Smooth muscle cell of the brain vasculature (primary cell): ENCODE results near the gene SELL.
A peak's percentile ranks its signal among the peaks of the same experiment; 100 is the strongest.
"Not testable (repeated sequence)": the region's sequence is repeated elsewhere in the genome, so short reads cannot be mapped to it uniquely, and the experiment has no call there.

Experiments used
- DNase-seq: peaks from one replicate; pipeline ENCODE4 v3.0.0-alpha.2; 2012; ENCODE audit warnings: low read depth, low spot score

The SELL gene

DNA sequence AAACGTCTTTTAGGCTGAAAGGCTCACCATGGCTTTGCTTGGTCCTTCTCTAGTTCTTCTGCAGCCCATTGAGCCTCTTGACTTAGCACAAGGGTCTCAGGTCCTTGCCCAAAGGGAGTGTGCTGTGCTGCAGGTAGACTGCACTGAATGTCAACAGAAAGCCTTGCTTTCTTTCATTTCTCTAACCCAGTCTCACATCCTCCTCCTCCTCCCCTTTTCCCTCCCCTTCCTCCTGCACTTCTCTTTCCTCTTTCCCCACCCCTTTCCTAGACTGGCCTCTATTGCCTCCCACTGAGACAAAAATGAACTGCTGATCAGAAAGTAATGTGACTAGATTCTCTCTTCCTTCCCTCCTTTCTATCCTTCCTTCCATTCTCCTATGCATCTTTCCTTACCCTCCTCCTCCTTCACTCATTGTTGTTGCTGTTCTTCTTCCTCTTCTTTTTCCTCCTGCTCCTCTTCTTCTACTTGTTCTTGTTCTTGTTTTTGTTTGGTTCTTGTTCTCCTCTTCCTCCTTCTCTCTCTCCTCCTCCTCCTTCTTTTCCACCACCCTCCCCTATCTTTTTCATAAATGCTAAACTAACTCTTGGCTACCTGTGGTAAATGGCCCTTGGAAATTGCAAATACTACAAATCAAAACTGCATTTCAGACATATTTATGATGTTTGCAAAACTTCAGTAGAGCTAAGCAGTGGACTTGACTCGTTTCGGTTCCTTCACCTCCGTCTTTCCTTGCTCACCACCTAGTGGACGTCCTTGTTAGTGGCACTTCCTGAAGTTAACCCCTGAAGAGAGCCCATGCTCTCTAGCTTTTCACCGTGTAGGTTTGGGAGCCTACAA lies at the start of gene SELL:
TSS of gene SELL (minus strand) at position 152 of the 840 bp plus-strand sequence. CDS start at position 30, 122 bp downstream.
- peak; percentile 33 for DNase-seq

DNA sequence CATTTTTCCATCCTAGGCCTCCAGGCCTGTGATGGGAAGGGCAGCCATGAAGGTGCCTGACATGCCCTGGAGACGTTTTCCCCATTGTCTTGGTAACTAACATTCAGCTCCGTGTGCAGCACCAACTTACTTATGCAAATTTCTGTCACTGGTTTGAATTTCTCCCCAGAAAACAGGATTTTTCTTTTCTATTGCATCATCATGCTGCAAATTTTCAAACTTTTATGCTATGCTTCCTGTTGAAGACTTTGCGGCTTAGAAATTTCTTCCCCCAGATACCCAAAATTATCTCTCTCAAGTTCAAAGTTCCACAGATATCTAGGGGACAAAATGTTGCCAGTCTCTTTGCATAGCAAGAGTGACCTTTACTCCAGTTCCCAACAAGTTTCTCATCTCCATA lies 47.6 kb upstream of the SELL start:
- no peak for DNase-seq

DNA sequence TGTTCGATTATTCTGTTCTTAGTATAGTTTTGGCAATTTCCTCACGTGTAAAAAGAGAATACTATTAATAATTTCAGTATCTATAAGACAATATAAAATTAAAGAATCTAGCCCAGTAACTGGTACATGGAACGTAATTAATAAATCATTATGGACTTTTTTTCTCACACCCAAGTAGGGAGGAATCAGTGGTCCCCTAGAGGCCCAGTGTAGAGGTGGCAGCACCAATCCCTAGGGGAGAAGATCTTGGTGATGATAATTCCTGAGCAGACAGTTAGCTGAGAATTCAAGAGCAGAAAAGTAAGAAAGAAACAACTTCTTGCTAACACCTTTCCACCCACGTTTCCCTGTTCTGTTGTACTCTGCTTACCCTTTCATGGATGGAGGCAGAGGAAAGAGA lies 42.1 kb upstream of the SELL start:
- DNase-seq = no peak

DNA sequence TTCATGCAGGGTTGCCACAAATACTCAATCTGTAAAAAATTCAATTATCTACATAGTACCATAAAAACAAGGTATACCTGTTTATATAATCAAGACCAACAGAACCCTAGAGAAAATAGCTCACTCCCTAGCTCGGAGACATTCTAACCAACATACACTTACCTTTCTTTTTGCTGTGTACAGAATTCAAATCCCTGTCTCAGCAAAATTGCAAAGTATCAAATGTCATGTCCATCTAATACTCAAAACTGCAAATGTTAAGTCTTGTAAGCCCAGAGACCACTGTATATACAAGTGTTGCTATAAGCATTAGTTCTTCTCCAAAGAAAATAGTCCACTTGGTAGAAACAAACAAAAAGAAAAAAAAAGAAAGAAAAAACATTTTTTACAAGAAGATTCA lies 38.6 kb upstream of the SELL start:
- no peak for DNase-seq

DNA sequence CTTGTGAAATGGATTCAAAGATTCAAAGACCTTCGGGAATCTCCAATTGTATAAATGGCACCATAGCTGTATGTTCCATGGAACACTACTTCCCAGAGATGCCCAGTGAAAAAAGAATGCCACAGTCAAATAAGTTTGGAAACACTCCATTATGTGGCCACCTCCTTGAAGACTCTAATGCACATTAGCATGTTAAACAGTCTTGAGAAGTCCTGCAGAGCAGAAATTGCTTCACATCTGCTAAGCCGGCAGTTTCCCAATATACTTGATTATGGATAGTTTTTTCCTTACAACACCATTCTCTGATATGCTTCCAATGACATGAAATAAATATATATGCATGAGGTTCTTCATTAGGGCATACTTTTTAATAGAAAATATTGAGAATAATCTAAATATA lies 35.1 kb upstream of the SELL start:
- DNase-seq = no peak

DNA sequence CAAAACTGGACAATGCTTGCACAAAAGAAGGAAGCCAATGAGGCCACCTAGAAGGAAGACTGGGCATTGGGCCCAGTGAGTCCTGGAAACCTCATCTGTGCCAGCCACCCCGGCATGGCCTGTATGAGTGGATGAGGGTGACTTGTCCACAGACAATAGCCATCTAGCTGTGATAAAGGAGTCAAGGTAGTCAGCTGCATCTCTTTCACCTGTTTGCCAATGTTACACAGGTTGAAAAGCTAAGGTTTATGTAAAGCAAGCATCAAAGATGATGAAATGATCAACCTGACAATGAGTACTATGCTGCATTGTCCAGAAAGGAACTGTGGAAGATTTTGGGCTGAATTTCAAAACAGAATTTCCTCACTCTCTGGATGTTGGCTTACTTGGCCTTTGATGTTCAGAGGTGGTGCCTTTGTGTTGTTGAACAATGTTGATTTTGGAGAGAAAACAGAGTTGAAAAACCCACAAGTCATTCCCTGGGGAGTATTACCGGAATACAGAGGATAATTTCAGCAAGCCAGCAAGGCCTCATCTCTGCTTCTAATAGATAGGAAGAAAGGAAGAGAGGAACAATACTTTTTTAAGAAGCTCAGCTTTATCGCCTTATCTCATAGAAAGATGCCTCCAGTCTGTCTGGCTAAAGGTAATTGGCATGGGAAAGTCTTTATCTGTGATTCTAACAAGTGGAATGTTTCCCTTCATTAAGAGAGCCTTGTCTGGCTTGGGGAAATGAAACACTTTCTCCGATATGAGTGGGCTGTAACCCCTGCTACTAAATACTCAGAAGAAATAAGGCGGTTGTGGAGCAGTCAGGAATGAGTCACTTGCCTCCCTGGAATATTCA lies 33.8 kb upstream of the SELL start:
- DNase-seq = peak; percentile 79

DNA sequence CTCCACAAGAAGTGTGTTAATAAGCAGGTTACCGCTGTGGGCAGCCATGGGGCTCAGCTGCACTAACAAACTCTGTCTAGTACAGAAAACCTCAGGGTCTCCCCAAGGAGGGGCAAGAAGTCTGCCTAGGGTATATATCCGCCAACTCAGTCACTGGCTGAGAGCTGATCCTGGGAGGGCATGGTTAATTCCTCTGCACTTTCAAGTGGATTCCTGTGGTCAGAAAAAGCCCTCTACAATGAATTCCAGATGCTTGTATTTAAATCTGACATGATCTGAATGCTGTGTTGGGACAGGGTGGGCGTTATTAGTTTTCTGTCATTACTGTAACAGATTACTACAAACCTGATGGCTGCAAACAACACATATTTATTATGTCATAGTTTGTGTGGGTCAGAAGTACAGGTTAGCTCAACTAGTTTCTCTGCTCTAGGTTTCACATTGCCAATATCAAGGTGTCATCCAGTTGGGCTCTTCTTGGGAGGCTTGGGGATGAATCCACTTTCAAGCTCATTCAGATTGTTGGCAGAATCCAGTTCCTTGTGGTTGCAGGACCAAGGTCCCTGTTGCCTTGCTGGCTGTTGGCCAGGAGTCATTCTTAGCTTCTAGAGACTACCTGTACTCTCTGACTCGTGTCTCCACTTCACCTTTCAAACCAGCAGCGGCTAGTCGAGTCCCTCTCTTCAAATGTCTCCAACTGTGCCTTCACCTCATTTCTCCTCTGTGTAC lies 30.4 kb upstream of the SELL start:
- peak; percentile 81 for DNase-seq

DNA sequence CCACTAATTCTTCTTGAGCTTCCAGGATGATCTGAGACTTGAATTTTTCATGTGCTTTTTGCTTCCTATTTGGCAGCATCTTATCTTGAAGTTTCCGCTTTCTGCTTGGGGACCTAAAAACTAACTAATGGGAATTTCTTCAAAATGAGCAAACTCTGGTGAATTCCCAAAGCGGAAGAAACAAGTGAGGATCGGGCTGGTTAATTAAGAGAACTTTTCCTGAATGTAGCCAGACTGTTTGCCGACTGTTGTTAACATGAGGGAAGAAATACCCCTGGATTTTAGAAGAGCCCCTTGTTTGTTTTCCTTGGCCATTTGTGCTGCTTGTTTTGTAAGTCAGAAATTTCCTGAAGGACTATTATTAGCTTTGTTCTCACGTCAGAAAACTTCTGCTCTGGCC lies 28.6 kb upstream of the SELL start:
- no peak for DNase-seq

DNA sequence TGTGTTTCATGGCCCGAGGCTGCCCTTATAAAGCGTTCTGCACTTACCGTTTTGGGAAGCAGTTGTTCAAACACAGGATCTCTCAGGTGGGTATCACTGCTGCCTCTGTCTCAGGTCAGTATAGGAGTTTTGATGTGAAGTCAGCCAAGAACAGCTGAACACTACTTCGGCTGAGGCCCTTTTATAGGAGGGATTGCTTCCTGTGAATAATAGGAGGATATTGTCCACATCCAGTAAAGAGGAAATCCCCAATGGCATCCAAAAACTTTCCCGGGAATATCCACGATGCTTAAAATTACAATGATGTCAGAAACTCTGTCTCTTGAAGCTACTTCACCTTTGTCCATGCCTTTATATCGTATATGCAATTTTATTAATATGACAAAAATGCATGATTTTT lies 22.5 kb upstream of the SELL start, which contains the start of gene SELE:
TSS of gene SELE (minus strand) at position 156 of the 400 bp plus-strand sequence. CDS start 467 bp downstream, outside the sequence.
- DNase-seq = no peak

DNA sequence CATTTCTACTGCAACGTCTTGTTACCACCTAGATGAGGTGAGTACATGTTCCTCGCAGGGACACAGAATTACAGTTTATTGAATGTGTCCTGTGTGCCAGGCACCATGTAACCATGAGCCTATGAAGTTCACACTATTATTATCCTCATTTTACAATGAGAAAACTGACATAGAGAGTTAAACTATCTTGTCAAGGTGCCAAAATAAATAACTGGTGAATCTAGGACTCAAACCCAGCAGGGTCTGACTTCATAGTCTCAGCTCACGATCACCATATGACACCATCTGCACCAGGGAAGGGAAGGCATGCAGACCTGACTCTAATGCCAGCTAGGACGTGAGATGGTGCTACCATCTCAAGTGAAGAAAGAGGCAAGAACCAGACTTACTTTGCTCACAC lies 20.0 kb upstream of the SELL start:
- DNase-seq = no peak

DNA sequence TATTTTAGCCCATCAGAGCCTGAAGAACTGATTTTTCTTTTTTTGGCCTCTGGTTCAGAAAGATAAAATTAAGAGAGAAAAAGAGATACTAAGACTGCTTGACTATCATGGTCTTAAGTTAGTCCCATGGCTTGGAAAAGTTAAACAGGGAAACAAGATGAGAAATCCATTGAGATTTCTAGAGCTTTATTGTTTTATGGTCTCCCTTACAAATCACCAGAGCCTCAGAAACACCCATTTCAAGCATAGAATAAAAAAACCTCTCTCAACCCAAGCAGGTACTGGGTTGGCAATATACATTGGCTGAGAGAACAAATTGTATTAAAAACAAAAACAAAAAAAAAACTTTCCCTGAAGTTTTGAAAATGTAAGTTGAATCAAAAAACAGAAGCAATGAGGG lies 18.6 kb upstream of the SELL start:
- DNase-seq = no peak

DNA sequence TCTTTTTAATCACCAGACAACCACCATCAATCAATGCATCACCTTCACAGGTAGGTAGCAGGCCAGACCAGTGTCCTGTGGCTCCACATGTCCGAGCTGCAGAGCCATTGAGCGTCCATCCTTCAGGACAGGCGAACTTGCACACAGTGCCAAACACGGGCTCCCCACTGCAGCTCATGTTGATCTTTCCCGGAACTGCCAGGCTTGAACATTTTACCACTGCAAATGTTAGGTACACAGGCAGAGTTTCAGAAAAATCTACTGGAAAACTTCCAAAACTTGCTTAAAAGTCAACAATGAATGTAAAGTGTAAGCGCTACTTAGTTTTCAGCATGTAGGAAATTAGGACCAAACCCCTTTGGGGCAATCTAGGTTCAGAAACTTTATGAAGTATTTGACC lies 15.9 kb upstream of the SELL start:
- no peak for DNase-seq

DNA sequence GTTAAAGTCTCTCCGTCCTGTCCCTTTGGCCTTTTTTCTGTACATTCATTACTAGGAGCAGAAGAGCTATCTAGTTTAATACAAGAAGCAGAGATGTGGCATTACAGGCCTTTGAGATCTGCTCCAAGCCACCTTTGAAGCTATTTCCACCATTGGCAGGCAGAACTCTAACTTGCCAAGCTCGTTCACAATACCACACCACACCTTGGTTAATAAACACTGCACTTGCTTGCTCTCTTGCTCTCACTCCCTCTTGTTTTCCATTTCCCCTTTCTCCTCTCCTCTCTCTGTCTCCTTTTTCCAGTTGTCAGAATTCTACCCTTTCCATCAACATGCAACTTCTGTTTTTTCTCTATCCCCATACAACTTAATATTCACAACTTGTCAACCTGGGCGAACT lies 15.4 kb upstream of the SELL start:
- DNase-seq = no peak

DNA sequence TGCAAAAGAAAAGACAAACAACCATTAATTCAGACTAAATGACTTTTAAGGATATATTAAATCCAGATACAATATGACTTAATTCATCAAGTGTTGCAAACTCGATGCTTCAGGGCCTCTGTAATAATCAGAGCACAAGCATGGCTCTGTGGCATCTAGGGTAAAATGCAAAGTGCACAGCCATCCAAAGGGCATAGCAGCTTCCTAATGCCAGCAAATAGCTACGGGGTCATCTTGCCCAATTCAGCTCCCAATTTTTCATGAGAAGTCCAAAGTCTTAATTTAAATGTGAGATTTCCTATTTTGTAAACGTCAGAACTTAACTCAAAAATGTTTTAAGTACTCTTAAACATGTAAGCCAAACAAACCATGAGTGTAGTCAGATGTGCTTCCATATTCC lies 14.5 kb upstream of the SELL start:
- no peak for DNase-seq

DNA sequence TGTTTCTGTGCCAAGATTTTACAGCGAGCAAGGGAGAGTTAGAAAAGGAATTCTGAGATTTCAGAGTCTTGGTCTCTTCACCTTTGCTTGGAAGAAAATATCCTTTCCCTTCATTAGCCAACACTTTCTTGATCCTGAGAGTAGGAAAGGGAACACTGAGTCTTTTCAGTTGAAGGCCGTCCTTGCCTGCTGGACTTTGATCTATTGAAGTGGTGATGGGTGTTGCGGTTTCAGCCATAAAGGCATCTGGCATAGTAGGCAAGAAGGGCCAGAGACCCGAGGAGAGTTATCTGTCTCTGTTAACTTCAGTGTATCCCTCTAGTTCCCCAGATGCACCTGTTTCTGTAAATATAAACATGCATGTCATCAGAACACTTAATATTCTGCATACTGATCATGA lies 12.7 kb upstream of the SELL start:
- DNase-seq = no peak

DNA sequence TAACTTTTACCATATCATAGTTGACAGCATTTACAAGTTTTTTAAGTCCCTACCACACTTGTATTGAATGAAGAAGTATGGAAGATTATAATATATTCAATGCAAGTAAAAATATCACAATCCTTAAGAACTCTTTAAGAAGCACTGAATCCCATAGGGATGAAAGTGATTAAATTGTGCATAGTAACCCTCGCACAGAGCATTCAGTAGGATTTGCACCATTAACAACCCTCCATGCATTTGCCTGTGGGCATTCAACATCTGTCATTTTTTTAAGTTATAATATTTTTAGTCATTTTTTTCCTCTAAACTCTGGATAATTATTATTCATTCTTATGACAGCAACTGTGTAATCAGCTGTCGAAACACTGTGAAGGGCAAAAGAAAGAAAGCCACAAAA lies 12.3 kb upstream of the SELL start:
- no peak for DNase-seq

DNA sequence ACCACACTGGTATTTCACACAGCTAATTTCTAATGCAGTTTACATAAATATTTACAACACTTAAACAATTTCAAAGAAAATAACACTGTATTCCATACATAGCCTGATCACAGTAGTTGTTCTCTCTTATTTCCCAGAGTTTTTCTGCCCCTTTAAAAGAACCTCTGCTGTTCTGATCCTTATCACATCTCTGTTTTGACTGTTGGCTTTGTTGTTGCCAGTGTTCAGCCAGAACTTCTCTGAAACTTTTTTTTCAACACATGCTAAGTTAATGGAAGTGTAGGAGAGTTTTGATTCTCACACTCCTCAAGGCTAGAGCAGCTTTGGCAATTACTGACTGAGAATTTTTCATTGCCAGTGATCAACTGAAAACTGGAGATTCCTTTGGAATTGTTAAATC lies 11.4 kb upstream of the SELL start:
- no peak for DNase-seq

DNA sequence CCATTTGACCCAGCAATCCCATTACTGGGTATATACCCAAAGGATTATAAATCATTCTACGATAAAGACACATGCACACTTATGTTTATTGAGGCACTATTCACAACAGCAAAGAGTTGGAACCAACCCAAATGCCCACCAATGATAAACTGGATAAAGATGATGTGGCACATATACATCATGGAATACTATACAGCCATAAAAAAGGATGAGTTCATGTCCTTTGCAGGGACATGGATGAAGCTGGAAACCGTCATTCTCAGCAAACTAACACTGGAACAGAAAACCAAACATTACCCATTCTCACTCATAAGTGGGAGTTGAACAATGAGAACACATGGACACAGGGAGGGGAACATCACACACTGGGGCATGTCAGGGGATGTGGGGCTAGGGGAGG lies 3.7 kb upstream of the SELL start:
- not testable (repeated sequence) for DNase-seq

DNA sequence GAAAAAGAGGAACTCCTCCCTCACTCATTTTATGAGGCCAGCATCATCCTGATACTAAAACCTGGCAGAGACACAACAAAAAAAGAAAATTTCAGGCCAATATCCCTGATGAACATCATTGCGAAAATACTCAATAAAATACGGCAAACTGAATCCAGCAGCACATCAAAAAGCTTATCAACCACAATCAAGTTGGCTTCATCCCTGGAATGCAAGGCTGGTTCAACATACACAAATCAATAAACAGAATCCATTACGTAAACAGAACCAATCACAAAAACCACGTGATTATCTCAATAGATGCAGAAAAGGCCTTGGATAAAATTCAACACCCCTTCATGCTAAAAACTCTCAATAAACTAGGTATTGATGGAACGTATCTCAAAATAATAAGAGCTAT lies 1.7 kb upstream of the SELL start:
- DNase-seq = not testable (repeated sequence)

DNA sequence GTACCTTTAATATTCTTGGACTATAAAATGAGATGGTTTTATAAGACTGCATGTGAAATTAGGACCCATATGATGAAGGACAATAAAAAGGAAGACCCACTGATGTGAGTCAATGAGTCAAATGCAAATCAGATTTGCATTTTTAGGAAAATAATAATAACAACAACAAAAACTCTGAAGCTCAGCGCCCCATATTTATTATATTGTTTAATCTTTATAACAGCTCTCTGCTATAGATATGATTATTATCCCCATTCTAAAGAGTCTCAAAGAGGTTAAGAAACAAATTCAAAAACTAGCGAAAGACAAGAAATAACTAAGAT lies 850 bp upstream of the SELL start:
- no peak for DNase-seq

DNA sequence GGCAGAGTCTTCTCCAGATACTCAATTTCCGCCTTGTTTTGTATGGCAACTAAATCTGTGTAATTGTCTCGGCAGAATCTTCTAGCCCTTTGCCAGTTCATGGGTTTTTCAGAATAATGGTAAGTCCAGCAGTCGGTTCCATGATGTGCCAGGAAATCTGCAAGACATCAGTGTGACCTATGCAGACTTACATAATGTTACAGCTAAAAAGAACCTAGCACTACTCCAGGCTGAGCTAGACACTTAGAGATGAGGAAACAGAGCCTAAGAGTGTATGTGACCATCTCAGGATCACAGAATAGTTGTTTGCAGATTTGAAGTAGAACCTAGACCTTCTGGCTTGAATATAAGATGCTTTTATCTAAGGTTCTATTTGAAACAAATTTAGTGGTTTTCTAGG lies 2.8 kb downstream of the SELL start:
- no peak for DNase-seq

DNA sequence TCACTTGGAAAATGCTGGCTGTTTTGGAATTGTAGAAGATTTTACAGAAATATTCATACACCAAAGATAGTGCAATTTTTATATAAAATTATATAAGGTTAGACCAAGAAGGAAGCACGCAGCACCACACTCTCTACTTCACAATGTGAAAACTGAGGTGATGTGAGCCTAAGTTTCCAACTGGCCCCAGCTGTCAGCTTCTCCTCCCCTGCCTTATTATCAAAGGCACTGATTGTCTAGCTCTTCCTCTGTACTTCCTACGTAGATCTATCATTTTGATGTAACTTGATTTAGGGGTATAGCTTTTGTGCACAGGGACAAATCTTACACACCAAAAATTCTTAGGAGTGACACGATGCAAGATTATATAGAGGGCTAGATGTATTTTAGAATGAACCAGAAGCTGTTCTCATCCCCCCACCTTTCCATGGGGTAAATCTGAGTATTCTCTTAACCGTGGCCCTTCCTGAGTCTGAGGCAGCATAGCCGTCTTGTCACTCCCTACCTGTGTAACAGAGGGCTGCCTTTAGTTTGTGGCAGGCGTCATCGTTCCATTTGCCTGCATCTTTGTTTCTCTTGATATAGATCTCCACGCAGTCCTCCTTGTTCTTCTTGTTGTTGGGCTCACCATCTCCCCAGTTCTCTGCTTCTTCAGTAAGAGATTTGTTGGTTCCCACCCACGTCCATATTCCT lies 3.4 kb downstream of the SELL start:
- no peak for DNase-seq
